NCI-H1092 treated with DMSO at 0.1 percent for 48 hours (cell line): ENCODE measurements around the gene SPEG.
A peak's percentile ranks its signal among the peaks of the same experiment; 100 is the strongest.

ENCODE experiments used
- DNase-seq: peaks from one replicate; lab custom pipeline; 2025; lab: John Stamatoyannopoulos, UW

SPEG gene

GRCh38 chr2:219514196-219514761 lies 79.6 kb downstream of the SPEG start, which contains the start of gene ASIC4:
Gene ASIC4 (plus strand): TSS chr2:219514482. CDS start chr2:219514725, 243 bp downstream.
- peak; percentile 24 for DNase-seq

- no peak for DNase-seq
Observed at GRCh38 chr2:219514836-219515235, 80.2 kb downstream of the SPEG start.

GRCh38 chr2:219515874-219516629 lies 81.4 kb downstream of the SPEG start:
- DNase-seq: no peak

GRCh38 chr2:219516888-219517287 lies 82.2 kb downstream of the SPEG start:
- DNase-seq: no peak

- DNase-seq: no peak
Observed at GRCh38 chr2:219517954-219518778, 83.5 kb downstream of the SPEG start.

- no peak for DNase-seq
Observed at GRCh38 chr2:219519526-219519916, 84.9 kb downstream of the SPEG start.

- DNase-seq: no peak
Observed at GRCh38 chr2:219520079-219520478, 85.4 kb downstream of the SPEG start.

- peak; percentile 18 for DNase-seq
Observed at GRCh38 chr2:219521066-219521880, 86.6 kb downstream of the SPEG start.

GRCh38 chr2:219522111-219523030 lies 87.7 kb downstream of the SPEG start:
- DNase-seq: no peak

- DNase-seq: no peak
Observed at GRCh38 chr2:219523031-219523671, 88.5 kb downstream of the SPEG start.

GRCh38 chr2:219524817-219525216 lies 90.2 kb downstream of the SPEG start:
- no peak for DNase-seq

GRCh38 chr2:219525533-219526232 lies 91.0 kb downstream of the SPEG start:
- DNase-seq: no peak

- no peak for DNase-seq
Observed at GRCh38 chr2:219526320-219527075, 91.9 kb downstream of the SPEG start.

- peak; percentile 25 for DNase-seq
Observed at GRCh38 chr2:219527076-219527394, 92.4 kb downstream of the SPEG start.

- no peak for DNase-seq
Observed at GRCh38 chr2:219527472-219527871, 92.8 kb downstream of the SPEG start.

- DNase-seq: peak; percentile 65
Observed at GRCh38 chr2:219530048-219530963, 95.7 kb downstream of the SPEG start.

GRCh38 chr2:219531639-219532377 lies 97.2 kb downstream of the SPEG start:
- DNase-seq: no peak

- DNase-seq: no peak
Observed at GRCh38 chr2:219532378-219532649, 97.7 kb downstream of the SPEG start.
